Measurements from ENCODE around the gene KIAA1549.

The KIAA1549 gene

GRCh38 chr7:138880881-138881578 lies 100.2 kb downstream of the KIAA1549 start:
- no peak for DNase-seq

- no peak for DNase-seq
These were observed 101.8 kb downstream of the KIAA1549 start for GRCh38 chr7:138879356-138879755.

GRCh38 chr7:138878856-138879255 lies 102.3 kb downstream of the KIAA1549 start:
- no peak for DNase-seq

- no peak for DNase-seq
These were observed 103.1 kb downstream of the KIAA1549 start for GRCh38 chr7:138878051-138878450.

- no peak for DNase-seq
These were observed 104.9 kb downstream of the KIAA1549 start for GRCh38 chr7:138876326-138876725.

GRCh38 chr7:138875794-138876193 lies 105.4 kb downstream of the KIAA1549 start:
- DNase-seq: peak in 1 of 2 donors; percentile 3

GRCh38 chr7:138873220-138873892 lies 107.8 kb downstream of the KIAA1549 start:
- no peak for DNase-seq

GRCh38 chr7:138872576-138872975 lies 108.6 kb downstream of the KIAA1549 start:
- no peak for DNase-seq

- DNase-seq: no peak
These were observed 109.4 kb downstream of the KIAA1549 start for GRCh38 chr7:138871814-138872090.

- no peak for DNase-seq
These were observed 110.0 kb downstream of the KIAA1549 start for GRCh38 chr7:138871065-138871813.

GRCh38 chr7:138869353-138869752 lies 111.8 kb downstream of the KIAA1549 start:
- DNase-seq: no peak

- no peak for DNase-seq
These were observed 112.5 kb downstream of the KIAA1549 start for GRCh38 chr7:138868711-138869110.

GRCh38 chr7:138867744-138868143 lies 113.4 kb downstream of the KIAA1549 start:
- DNase-seq: no peak

GRCh38 chr7:138866353-138866752 lies 114.8 kb downstream of the KIAA1549 start:
- DNase-seq: no peak

- DNase-seq: peak in 1 of 2 donors; percentile 16
These were observed 115.3 kb downstream of the KIAA1549 start for GRCh38 chr7:138865843-138866242.

GRCh38 chr7:138864667-138865066 lies 116.5 kb downstream of the KIAA1549 start:
- DNase-seq: peak; percentile 51 to 55

GRCh38 chr7:138863931-138864330 lies 117.3 kb downstream of the KIAA1549 start:
- DNase-seq: no peak

- no peak for DNase-seq
These were observed 120.1 kb downstream of the KIAA1549 start for GRCh38 chr7:138861051-138861450.

- DNase-seq: no peak
These were observed 123.5 kb downstream of the KIAA1549 start for GRCh38 chr7:138857728-138858127.

- DNase-seq: no peak
These were observed 127.0 kb downstream of the KIAA1549 start for GRCh38 chr7:138854115-138854645.

- no peak for DNase-seq
These were observed 127.7 kb downstream of the KIAA1549 start for GRCh38 chr7:138853448-138853847.

- DNase-seq: no peak
These were observed 128.7 kb downstream of the KIAA1549 start for GRCh38 chr7:138852469-138852868.

- DNase-seq: no peak
These were observed 131.5 kb downstream of the KIAA1549 start for GRCh38 chr7:138849701-138850100.
